Tracheal epithelial cell (primary cell): ENCODE measurements around the gene CMTM3. TPM values are rescaled to one million over a fixed set of nuclear protein-coding genes. Genes with fewer than 3 reads are reported as not detected.

Source experiments
- total RNA-seq: library from RNA; depleted of rRNA; stranded (reverse); fragments of >200 nt; gene quantifications from 2 replicates; pipeline ENCODE4 v1.2.1, GENCODE V29; 2014

CMTM3 gene
- 0.43 and 15.9 TPM in 2 replicates for total RNA-seq

GRCh38 chr16:66604376-66605176 is at the start of gene CMTM3:
CMTM3 (plus strand) TSS chr16:66604704; CDS start chr16:66604806, 102 bp downstream.

GRCh38 chr16:66566051-66566901 is 38.2 kb upstream of the CMTM3 start, which contains the start of gene CMTM1:
CMTM1 (plus strand) TSS chr16:66566439; CDS start chr16:66566514, 75 bp downstream.

GRCh38 chr16:66578651-66579531 is 25.6 kb upstream of the CMTM3 start, which contains the start of gene CMTM2:
CMTM2 (plus strand) TSS chr16:66579463; CDS start chr16:66579608, 145 bp downstream.

Other genes starting within 250 kb of the CMTM3 start
- gene CDH5, start 238.0 kb upstream of the CMTM3 start, total RNA-seq: 0.43 and 0.48 TPM in 2 replicates
- gene BEAN1, start 177.4 kb upstream of the CMTM3 start, total RNA-seq: 0.96 TPM in 1 of 2 replicates, not detected in the other
- gene TK2, start 54.6 kb upstream of the CMTM3 start, total RNA-seq: 14.7 and 21.4 TPM in 2 replicates
- 16.4 and 72.1 TPM in 2 replicates for gene CKLF, start 52.1 kb upstream of the CMTM3 start, total RNA-seq
- 1.7 TPM in 1 of 2 replicates, not detected in the other for gene CMTM1, start 38.3 kb upstream of the CMTM3 start, total RNA-seq
- gene CMTM2, start 25.2 kb upstream of the CMTM3 start, total RNA-seq: not detected in 2 replicates
- 48.0 and 92.3 TPM in 2 replicates for gene CMTM4, start 92.0 kb downstream of the CMTM3 start, total RNA-seq
- 101 and 125 TPM in 2 replicates for gene DYNC1LI2, start 146.9 kb downstream of the CMTM3 start, total RNA-seq
- gene TERB1, start 196.9 kb downstream of the CMTM3 start, total RNA-seq: 0.21 and 0.24 TPM in 2 replicates
- gene NAE1, start 226.3 kb downstream of the CMTM3 start, total RNA-seq: 78.6 and 87.2 TPM in 2 replicates
- gene CA7, start 239.7 kb downstream of the CMTM3 start, total RNA-seq: not detected in 2 replicates